NCI-H526 (cell line): ENCODE data around the gene DOCK2.

Source experiments
- DNase-seq, 2 experiments: peaks; one replicate each; lab custom pipeline; 2025; lab: John Stamatoyannopoulos, UW

The DOCK2 gene

GRCh38 chr5:169864483-169864882 lies 227.4 kb downstream of the DOCK2 start:
- DNase-seq = no peak

- DNase-seq = no peak
These were observed 230.3 kb downstream of the DOCK2 start for GRCh38 chr5:169867347-169867746.

- DNase-seq = no peak
These were observed 232.0 kb downstream of the DOCK2 start for GRCh38 chr5:169869066-169869465.

GRCh38 chr5:169870211-169870610 lies 233.1 kb downstream of the DOCK2 start:
- no peak for DNase-seq

- no peak for DNase-seq
These were observed 234.9 kb downstream of the DOCK2 start for GRCh38 chr5:169871826-169872490.

GRCh38 chr5:169873642-169874041 lies 236.6 kb downstream of the DOCK2 start:
- no peak for DNase-seq

- DNase-seq = no peak
These were observed 237.5 kb downstream of the DOCK2 start for GRCh38 chr5:169874621-169875020.

GRCh38 chr5:169875091-169875728 lies 238.1 kb downstream of the DOCK2 start:
- DNase-seq = no peak

GRCh38 chr5:169875731-169876130 lies 238.7 kb downstream of the DOCK2 start:
- no peak for DNase-seq

GRCh38 chr5:169876386-169876785 lies 239.3 kb downstream of the DOCK2 start:
- no peak for DNase-seq

- DNase-seq = no peak
These were observed 243.1 kb downstream of the DOCK2 start for GRCh38 chr5:169880012-169880663.

- no peak for DNase-seq
These were observed 243.7 kb downstream of the DOCK2 start for GRCh38 chr5:169880785-169881184.

GRCh38 chr5:169881702-169882303 lies 244.7 kb downstream of the DOCK2 start:
- no peak for DNase-seq

- DNase-seq = no peak
These were observed 249.0 kb downstream of the DOCK2 start for GRCh38 chr5:169886033-169886432.

GRCh38 chr5:169886677-169887076 lies 249.6 kb downstream of the DOCK2 start:
- DNase-seq = no peak

GRCh38 chr5:169889572-169889971 lies 252.5 kb downstream of the DOCK2 start:
- no peak for DNase-seq

GRCh38 chr5:169893010-169893409 lies 255.9 kb downstream of the DOCK2 start:
- DNase-seq = no peak

- no peak for DNase-seq
These were observed 256.5 kb downstream of the DOCK2 start for GRCh38 chr5:169893571-169893970.

GRCh38 chr5:169895926-169896325 lies 258.9 kb downstream of the DOCK2 start:
- no peak for DNase-seq

- no peak for DNase-seq
These were observed 260.4 kb downstream of the DOCK2 start for GRCh38 chr5:169897481-169897880.

- DNase-seq = no peak
These were observed 264.8 kb downstream of the DOCK2 start for GRCh38 chr5:169901896-169902295.

GRCh38 chr5:169904059-169904458 lies 267.0 kb downstream of the DOCK2 start:
- DNase-seq = no peak

GRCh38 chr5:169904508-169904907 lies 267.4 kb downstream of the DOCK2 start:
- no peak for DNase-seq
